RWPE2 (cell line): ENCODE data around the gene CDK14.

ENCODE experiments used
- ATAC-seq: fragments of 200-7000 bp; cut with Tn5 transposase; 3 replicates; pipeline ENCODE4 v1.9.1; 2021; ENCODE audit warnings: low read depth
- DNase-seq: peaks from one replicate; pipeline ENCODE4 v3.0.0-alpha.2; 2020; ENCODE audit warnings: low spot score
- H3K27ac ChIP-seq: fragments of 450-650 bp; 2 replicates; pipeline ENCODE4 v1.5.1; 2017; ENCODE audit warnings: mild to moderate bottlenecking; ENCODE audit not compliant: poor library complexity, severe bottlenecking
- H3K27me3 ChIP-seq: fragments of 250-450 bp; sonication (Bioruptor Pico); 2 replicates; pipeline ENCODE4 v1.5.1; 2021; ENCODE audit warnings: mild to moderate bottlenecking, moderate library complexity; ENCODE audit not compliant: insufficient read depth, poor library complexity, severe bottlenecking
- H3K36me3 ChIP-seq: fragments of 250-450 bp; sonication (Bioruptor Pico); 2 replicates; pipeline ENCODE4 v1.5.1; 2020; ENCODE audit warnings: low read depth, mild to moderate bottlenecking, moderate library complexity
- H3K4me1 ChIP-seq: fragments of 250-450 bp; sonication (Bioruptor Pico); 2 replicates; pipeline ENCODE4 v1.5.1; 2021; ENCODE audit warnings: mild to moderate bottlenecking, moderate library complexity; ENCODE audit not compliant: insufficient read depth, poor library complexity, severe bottlenecking
- H3K4me3 ChIP-seq: fragments of 250-450 bp; sonication (Bioruptor Pico); 2 replicates; pipeline ENCODE4 v1.5.1; 2021; ENCODE audit warnings: mild to moderate bottlenecking, moderate library complexity; ENCODE audit not compliant: severe bottlenecking
- H3K9me3 ChIP-seq: fragments of 250-450 bp; sonication (Bioruptor Pico); 2 replicates; pipeline ENCODE4 v1.5.1; 2021; ENCODE audit warnings: mild to moderate bottlenecking, moderate library complexity; ENCODE audit not compliant: severe bottlenecking
- TF ChIP-seq, protein P1 (sequence below): fragments of 450-650 bp; IDR thresholded peaks from one replicate; pipeline ENCODE4 v1.5.1; 2017; ENCODE audit warnings: mild to moderate bottlenecking, moderate library complexity; ENCODE audit not compliant: poor library complexity, severe bottlenecking

CDK14 gene

DNA sequence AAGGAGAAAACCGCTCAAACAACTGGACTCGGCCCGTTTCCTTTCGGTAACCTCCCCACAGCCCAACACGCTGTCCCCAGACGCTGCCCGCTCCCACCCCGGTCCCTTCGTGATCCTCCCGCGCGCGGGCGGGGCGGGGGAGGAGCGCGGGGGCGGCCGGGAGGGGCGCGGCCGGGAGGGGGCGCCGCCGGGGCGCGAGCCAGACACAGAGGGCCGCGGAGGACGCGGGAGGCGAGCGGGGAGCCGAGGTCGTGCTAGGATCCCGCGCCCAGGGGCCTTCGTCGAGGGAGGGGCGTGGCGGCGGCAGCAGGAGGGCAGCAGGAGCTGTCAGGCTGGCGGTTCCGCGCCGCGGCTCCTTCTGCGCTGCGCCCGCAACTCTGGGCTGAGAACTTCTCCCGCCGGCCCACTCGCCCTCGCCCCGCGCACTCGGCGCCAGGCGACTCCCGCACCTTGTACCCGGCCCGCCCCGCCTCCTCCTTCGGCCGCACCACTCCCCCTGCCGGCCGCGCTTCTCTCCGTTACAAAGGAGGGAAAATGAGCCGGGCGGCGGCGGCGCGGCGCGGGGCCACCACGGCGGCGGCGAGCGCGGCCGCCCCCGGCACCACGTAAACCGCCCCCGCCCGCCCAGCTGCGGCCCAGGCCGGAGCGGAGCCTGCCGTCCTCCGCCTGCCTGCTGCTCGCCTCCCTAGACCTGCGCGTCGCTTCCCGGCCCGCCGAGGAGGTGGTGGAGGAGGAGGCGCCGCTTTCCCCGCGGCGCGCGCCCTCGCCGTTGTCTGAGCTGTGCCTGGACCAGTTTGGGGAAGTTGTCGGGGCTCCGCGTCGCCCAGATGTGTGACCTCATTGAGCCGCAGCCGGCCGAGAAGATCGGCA is at the start of gene CDK14:
TSS of gene CDK14 (plus strand) at position 521 of the 870 bp plus-strand sequence. CDS start at position 828, 307 bp downstream.
- TF ChIP-seq, protein P1, sequence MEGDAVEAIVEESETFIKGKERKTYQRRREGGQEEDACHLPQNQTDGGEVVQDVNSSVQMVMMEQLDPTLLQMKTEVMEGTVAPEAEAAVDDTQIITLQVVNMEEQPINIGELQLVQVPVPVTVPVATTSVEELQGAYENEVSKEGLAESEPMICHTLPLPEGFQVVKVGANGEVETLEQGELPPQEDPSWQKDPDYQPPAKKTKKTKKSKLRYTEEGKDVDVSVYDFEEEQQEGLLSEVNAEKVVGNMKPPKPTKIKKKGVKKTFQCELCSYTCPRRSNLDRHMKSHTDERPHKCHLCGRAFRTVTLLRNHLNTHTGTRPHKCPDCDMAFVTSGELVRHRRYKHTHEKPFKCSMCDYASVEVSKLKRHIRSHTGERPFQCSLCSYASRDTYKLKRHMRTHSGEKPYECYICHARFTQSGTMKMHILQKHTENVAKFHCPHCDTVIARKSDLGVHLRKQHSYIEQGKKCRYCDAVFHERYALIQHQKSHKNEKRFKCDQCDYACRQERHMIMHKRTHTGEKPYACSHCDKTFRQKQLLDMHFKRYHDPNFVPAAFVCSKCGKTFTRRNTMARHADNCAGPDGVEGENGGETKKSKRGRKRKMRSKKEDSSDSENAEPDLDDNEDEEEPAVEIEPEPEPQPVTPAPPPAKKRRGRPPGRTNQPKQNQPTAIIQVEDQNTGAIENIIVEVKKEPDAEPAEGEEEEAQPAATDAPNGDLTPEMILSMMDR = peak; percentile 72
- ATAC-seq (peak; percentile 43), DNase-seq (peak; percentile 67)
- H3K27me3 ChIP-seq = no peaks in the 10 kb centered on the region
- peaks cover 42% of the 10 kb centered on the region for H3K4me1 ChIP-seq
- peak within 1 kb of the TSS; percentile 92 for H3K27ac ChIP-seq
- no peaks in the 10 kb centered on the region for H3K9me3 ChIP-seq
- H3K36me3 ChIP-seq = no peaks in the 10 kb centered on the region
- peak within 1 kb of the TSS; percentile 89 for H3K4me3 ChIP-seq

DNA sequence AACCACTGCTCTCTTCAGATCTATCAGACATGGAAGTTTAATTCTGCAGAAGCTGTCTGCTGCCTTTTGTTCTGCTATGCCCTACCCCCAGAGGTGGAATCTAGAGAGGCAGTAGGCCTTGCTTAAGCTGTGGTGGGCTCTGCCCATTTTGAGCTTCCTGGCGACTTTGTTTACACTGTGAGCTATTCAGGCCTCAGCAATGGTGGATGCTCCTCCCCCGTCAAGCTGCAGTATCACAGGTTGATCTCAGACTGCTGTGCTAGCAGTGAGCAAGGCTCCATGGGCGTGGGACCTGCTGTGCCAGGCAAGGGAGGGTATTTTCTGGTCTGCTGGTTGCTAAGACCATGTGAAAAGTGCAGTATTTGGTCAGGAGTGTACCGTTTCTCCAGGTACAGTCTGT is 45.1 kb upstream of the CDK14 start:
- Histone ChIP-seq H3K4me3 (no peak overlapping the region), H3K36me3 (no peaks in the 10 kb centered on the region), H3K4me1 (no peaks in the 10 kb centered on the region), H3K27ac (no peak overlapping the region), H3K27me3 (no peaks in the 10 kb centered on the region), H3K9me3 (no peaks in the 10 kb centered on the region)
- TF ChIP-seq, protein P1 = no peak
- ATAC-seq (0 out of 3 replicates have a peak, but pooled peaks have one; percentile 27), DNase-seq (no peak)

DNA sequence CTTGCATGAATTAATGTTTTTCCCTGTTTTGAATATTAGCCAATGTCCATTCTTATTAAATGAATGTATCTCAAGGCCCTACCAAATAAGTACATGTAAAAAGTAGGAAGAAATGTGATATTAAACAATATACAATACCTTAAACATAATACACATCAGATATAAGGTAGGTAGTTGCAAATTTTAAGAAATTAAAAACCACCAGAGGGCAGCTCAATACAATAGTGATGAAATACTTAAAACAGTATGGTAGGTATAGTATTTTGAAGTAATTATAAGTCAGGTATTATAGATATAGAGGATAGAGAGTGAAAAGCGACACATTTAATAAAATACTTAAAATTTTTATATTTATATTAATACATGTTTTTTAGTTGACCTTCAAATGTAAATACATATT is 43.6 kb upstream of the CDK14 start:
- ATAC-seq = peak; percentile 58; the same call in 1 of the 3 replicates
- Histone ChIP-seq H3K4me1 (no peaks in the 10 kb centered on the region), H3K27ac (no peak overlapping the region), H3K36me3 (no peaks in the 10 kb centered on the region), H3K4me3 (no peak overlapping the region), H3K27me3 (no peaks in the 10 kb centered on the region), H3K9me3 (no peaks in the 10 kb centered on the region)
- TF ChIP-seq, protein P1 = peak; percentile 70
- no peak for DNase-seq

DNA sequence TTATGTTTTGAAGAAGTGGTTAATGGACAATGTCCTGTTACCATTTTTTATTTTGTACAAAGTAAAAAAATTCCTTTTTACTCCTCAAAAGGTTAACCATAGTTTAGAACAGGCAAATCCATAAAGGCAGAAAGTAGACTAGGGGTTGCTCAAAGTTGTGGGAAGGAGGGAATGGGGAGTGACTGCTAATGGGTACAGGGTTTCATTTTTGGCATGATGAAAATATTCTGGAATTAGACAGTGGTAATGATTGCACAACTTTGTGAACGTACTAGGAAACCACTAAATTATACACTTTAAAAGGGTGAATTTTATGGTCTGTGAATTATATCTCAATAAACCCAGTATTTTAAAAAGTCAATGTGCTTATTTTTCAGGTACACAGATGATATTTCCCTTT is 35.4 kb upstream of the CDK14 start:
- DNase-seq = no peak
- H3K4me3 ChIP-seq = no peak overlapping the region
- no peaks in the 10 kb centered on the region for H3K36me3 ChIP-seq
- H3K9me3 ChIP-seq = no peaks in the 10 kb centered on the region
- ATAC-seq = no peak
- H3K4me1 ChIP-seq = no peaks in the 10 kb centered on the region
- TF ChIP-seq, protein P1 = no peak
- no peaks in the 10 kb centered on the region for H3K27me3 ChIP-seq
- no peak overlapping the region for H3K27ac ChIP-seq

DNA sequence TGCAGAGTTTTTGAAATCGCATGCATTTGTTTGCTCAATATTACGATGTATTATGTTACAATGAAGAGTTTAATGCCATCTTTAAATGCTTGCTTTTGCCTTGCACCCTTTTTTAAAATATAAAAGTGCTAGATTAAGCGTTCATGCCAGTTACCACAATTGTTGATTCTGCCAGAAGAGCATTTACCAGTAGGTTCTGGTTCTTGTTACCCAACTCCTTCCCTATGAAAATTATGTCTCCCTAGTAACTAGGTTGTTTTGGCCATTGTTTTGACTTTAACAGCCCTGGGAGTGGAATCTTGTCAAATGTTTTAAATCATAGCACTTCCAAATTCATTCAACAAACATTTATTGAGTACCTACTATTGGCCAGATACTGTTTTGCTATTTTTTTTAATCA is 32.8 kb upstream of the CDK14 start:
- ATAC-seq (no peak), DNase-seq (no peak)
- no peaks in the 10 kb centered on the region for H3K27me3 ChIP-seq
- no peaks in the 10 kb centered on the region for H3K36me3 ChIP-seq
- no peaks in the 10 kb centered on the region for H3K9me3 ChIP-seq
- H3K4me1 ChIP-seq = no peaks in the 10 kb centered on the region
- TF ChIP-seq, protein P1 = no peak
- H3K4me3 ChIP-seq = no peak overlapping the region
- no peak overlapping the region for H3K27ac ChIP-seq
